Left lung (tissue), 10 donors: Measurements from ENCODE around the gene PRKAR1A. TPM values are rescaled to one million over a fixed set of nuclear protein-coding genes. Genes with fewer than 3 reads are reported as not detected.

ENCODE experiments used
- ATAC-seq: fragments of 200-7000 bp; cut with Tn5 transposase; one replicate; pipeline ENCODE4 v1.9.1; 2020; ENCODE audit warnings: moderate library complexity
- DNase-seq, 4 donors: peaks; one replicate each; pipeline ENCODE4 v3.0.0-alpha.2; 2013 to 2020
- H3K27ac ChIP-seq, 2 donors: fragments of 200-600 bp; sonication (generic) in 1 of 2; one replicate each; pipeline versions ENCODE4 v1.5.0 to v1.8.0; 2020 to 2021
- H3K27me3 ChIP-seq, 2 donors: fragments of 200-600 bp; sonication (generic) in 1 of 2; one replicate each; pipeline versions ENCODE4 v1.5.0 to v1.8.0; 2020 to 2021
- H3K36me3 ChIP-seq, 2 donors: fragments of 200-600 bp; sonication (generic) in 1 of 2; one replicate each; pipeline versions ENCODE4 v1.5.0 to v1.8.0; 2020 to 2021
- H3K4me1 ChIP-seq, 2 donors: fragments of 200-600 bp; one replicate each; pipeline ENCODE4 v1.8.0; 2021
- H3K4me3 ChIP-seq, 2 donors: fragments of 200-600 bp; sonication (generic) in 1 of 2; one replicate each; pipeline versions ENCODE4 v1.5.0 to v1.8.0; 2020 to 2021; ENCODE audit warnings: mild to moderate bottlenecking in 1 of 2
- H3K9me3 ChIP-seq, 2 donors: fragments of 200-600 bp; sonication (generic) in 1 of 2; one replicate each; pipeline versions ENCODE4 v1.5.0 to v1.8.0; 2020 to 2021
- intact Hi-C, 2 donors: fragments of 100-400 bp; cut with DNase I; formaldehyde crosslinking; loops; one replicate each; pipeline versions ENCODE4 v1.11.2 to v1.14.2; 2022
- polyA plus RNA-seq, 6 donors: library from polyadenylated mRNA; unstranded; fragments of 120-200 nt; gene quantifications; one replicate each; pipeline ENCODE4 v1.2.1, GENCODE V29; 2013; ENCODE audit not compliant: insufficient read length in 6 of 6
- total RNA-seq, 2 donors: library from RNA; stranded (reverse); fragmentation: NEBNext Ultra II Directional; extraction: Animal tissue kit (Norgen Biotek cat#: 25700); gene quantifications; one replicate each; pipeline ENCODE4 v1.2.1, GENCODE V29; 2021
- TF ChIP-seq, protein P1 (sequence below), 2 donors: fragments of 200-600 bp; sonication (generic) in 1 of 2; IDR thresholded peaks; one replicate each; pipeline versions ENCODE4 v1.5.0 to v1.8.0; 2021; ENCODE audit warnings: antibody characterized with exemption in 2 of 2
- donor health status: DM: no; HTN: yes; CAD: no.
- donor health status: DM: no; HTN: no; CAD: no.

PRKAR1A gene
- total and polyA plus RNA-seq, 8 donors, result 307 to 376 (median 330) TPM

DNA sequence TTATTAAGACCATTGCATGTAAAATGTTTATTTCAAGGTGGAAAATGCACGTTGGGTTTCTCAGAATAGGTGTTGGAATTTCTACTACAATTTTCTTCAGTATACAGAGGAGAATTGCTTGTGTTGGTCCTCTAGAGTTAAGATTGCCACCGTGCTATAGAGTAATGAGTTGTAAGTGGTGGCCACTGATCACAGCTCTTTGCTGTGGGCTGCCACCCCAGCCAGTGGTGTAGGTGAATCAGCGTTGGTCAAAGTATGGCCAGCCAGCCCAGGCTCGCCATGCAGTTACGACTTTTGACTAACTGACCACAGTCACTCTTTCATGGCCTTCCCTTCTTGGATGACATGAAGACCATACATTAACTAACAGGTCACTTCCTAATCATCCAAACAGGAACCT lies 12.6 kb upstream of the PRKAR1A start:
- H3K27ac ChIP-seq, result peak overlapping the region in 1 of 2 donors; percentile 94

GRCh38 chr17:68501074-68501473 lies 11.2 kb upstream of the PRKAR1A start:
- Histone ChIP-seq H3K4me1 (peaks cover 7 to 27% of the 10 kb centered on the region in 2 donors), H3K27ac (no peak overlapping the region), H3K9me3 (no peaks in the 10 kb centered on the region), H3K36me3 (no peaks in the 10 kb centered on the region), H3K4me3 (no peak overlapping the region), H3K27me3 (no peaks in the 10 kb centered on the region)
- DNase-seq (no peak), ATAC-seq (no peak)
- TF ChIP-seq, protein P1, sequence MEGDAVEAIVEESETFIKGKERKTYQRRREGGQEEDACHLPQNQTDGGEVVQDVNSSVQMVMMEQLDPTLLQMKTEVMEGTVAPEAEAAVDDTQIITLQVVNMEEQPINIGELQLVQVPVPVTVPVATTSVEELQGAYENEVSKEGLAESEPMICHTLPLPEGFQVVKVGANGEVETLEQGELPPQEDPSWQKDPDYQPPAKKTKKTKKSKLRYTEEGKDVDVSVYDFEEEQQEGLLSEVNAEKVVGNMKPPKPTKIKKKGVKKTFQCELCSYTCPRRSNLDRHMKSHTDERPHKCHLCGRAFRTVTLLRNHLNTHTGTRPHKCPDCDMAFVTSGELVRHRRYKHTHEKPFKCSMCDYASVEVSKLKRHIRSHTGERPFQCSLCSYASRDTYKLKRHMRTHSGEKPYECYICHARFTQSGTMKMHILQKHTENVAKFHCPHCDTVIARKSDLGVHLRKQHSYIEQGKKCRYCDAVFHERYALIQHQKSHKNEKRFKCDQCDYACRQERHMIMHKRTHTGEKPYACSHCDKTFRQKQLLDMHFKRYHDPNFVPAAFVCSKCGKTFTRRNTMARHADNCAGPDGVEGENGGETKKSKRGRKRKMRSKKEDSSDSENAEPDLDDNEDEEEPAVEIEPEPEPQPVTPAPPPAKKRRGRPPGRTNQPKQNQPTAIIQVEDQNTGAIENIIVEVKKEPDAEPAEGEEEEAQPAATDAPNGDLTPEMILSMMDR (IDR thresholded peaks at IDR 0.05), result no peak
- intact Hi-C loops, result no loop called here

More for the DNA sequence above, 12.6 kb upstream of the PRKAR1A start:
- H3K9me3 ChIP-seq, result no peaks in the 10 kb centered on the region
- H3K36me3 ChIP-seq, result no peaks in the 10 kb centered on the region
- H3K27me3 ChIP-seq, result no peaks in the 10 kb centered on the region
- TF ChIP-seq, protein P1 (IDR thresholded peaks at IDR 0.05), result no peak
- ATAC-seq, result no peak
- intact Hi-C loops, result no loop called here
- no peak overlapping the region for H3K4me3 ChIP-seq
- H3K4me1 ChIP-seq, result peaks cover 7 to 27% of the 10 kb centered on the region in 2 donors
- DNase-seq, result no peak

GRCh38 chr17:68505951-68506350 lies 6.3 kb upstream of the PRKAR1A start:
- intact Hi-C loops, result no loop called here
- Histone ChIP-seq H3K4me1 (peaks cover 9 to 23% of the 10 kb centered on the region in 2 donors), H3K27ac (no peak overlapping the region), H3K36me3 (no peaks in the 10 kb centered on the region), H3K9me3 (no peaks in the 10 kb centered on the region), H3K4me3 (no peak overlapping the region), H3K27me3 (no peaks in the 10 kb centered on the region)
- TF ChIP-seq, protein P1 (IDR thresholded peaks at IDR 0.05), result no peak
- no peak for DNase-seq
- ATAC-seq, result no peak

DNA sequence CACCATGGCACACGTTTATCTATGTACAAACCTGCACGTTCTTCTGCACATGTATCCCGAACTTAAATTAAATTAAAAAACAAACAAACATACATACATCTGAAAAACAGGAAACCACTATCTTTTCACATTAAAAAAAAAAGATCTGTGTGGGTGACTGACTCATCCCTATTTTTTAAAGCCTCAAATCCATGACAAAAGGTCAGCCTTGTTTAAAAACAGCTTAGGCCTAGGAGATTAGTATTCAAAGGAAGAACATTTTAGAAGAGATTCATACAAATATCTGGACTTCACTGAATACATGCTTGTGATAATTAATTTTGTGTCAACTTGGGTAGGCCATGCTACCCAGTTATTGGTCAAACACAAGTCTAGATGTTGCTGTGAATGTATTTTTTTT lies 4.7 kb upstream of the PRKAR1A start:
- H3K36me3 ChIP-seq, result no peaks in the 10 kb centered on the region
- TF ChIP-seq, protein P1 (IDR thresholded peaks at IDR 0.05), result no peak
- no peak overlapping the region for H3K27ac ChIP-seq
- H3K4me1 ChIP-seq, result peaks cover 13 to 28% of the 10 kb centered on the region in 2 donors
- DNase-seq (no peak), ATAC-seq (no peak)
- H3K27me3 ChIP-seq, result no peaks in the 10 kb centered on the region
- no peak overlapping the region for H3K4me3 ChIP-seq
- intact Hi-C loops, result no loop called here
- no peaks in the 10 kb centered on the region for H3K9me3 ChIP-seq

- TF ChIP-seq, protein P1 (IDR thresholded peaks at IDR 0.05), result no peak
- peaks cover 17 to 38% of the 10 kb centered on the region in 2 donors for H3K4me1 ChIP-seq
- no peak for ATAC-seq
- peak overlapping the region; percentile 7 to 99 for H3K27ac ChIP-seq
- no peaks in the 10 kb centered on the region for H3K9me3 ChIP-seq
- intact Hi-C loops, result no loop called here
- no peaks in the 10 kb centered on the region for H3K27me3 ChIP-seq
- no peak overlapping the region for H3K4me3 ChIP-seq
- H3K36me3 ChIP-seq, result no peaks in the 10 kb centered on the region
- peak in 3 of 4 donors; percentile 51 to 80 (median 69) for DNase-seq
These were observed 2.8 kb upstream of the PRKAR1A start for GRCh38 chr17:68509141-68510057.
